ENCODE data around the gene TMEM184C.

DNA sequence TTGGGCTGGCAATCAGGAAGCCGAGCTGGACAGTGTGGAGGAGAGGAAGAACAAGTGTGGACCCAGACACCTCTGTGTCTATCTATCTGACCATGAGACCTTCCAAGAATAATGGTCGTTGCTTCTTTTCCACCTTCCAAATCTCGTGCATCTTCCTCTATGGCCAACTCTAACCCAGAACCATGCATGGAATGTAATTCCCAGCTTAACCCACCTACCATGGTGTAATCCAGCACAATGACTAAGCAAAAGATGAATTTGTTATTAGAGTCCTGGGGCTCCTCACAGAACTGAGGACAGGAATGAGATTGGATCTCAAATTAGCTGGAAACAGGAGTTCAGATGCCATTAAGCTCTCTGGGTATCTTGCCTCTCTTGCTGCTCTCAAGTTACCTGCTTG, 17.4 kb upstream of the TMEM184C start:
- TF ChIP-seq CTCF (IDR thresholded peaks at IDR 0.05) (no peak), EP300 (IDR thresholded peaks at IDR 0.05) (no peak), POLR2A (IDR thresholded peaks at IDR 0.05) (no peak)
